Esophagus squamous epithelium (tissue), 5 donors: Measurements from ENCODE around the gene SLC39A10. TPM values are rescaled to one million over a fixed set of nuclear protein-coding genes. Genes with fewer than 3 reads are reported as not detected.

Experiments used
- DNase-seq: peaks from one replicate; lab custom pipeline; 2025; lab: John Stamatoyannopoulos, UW
- H3K27ac ChIP-seq, 4 donors: fragments of 200-600 bp; sonication (generic); one replicate each; pipeline ENCODE4 v1.5.1; 2016 to 2019; ENCODE audit warnings: mild to moderate bottlenecking in 1 of 4
- H3K27me3 ChIP-seq, 4 donors: fragments of 200-600 bp; sonication (generic); 1 replicate in 3 of 4; 2 replicates in 1 of 4; pipeline versions ENCODE4 v1.5.1 to v1.6.0; 2017 to 2021; ENCODE audit warnings: antibody characterized with exemption in 1 of 4
- H3K36me3 ChIP-seq, 3 donors: fragments of 200-600 bp; sonication (generic); one replicate each; pipeline ENCODE4 v1.5.1; 2016 to 2019
- H3K4me1 ChIP-seq, 3 donors: fragments of 200-600 bp; sonication (generic); one replicate each; pipeline ENCODE4 v1.5.1; 2017 to 2019
- H3K4me3 ChIP-seq, 4 donors: fragments of 200-600 bp; sonication (generic); 1 replicate in 3 of 4; 2 replicates in 1 of 4; pipeline ENCODE4 v1.5.1; 2016 to 2019; ENCODE audit warnings: mild to moderate bottlenecking in 2 of 4, moderate library complexity in 1 of 4
- H3K9me3 ChIP-seq, 3 donors: fragments of 200-600 bp; sonication (generic); one replicate each; pipeline ENCODE4 v1.5.1; 2016 to 2019
- CTCF ChIP-seq, 6 experiments: fragments of 450-650 bp in 4 of 6; fragments of 200-600 bp in 2 of 6; sonication (generic) in 2 of 6; IDR thresholded peaks; one replicate each; pipeline ENCODE4 v1.5.1; 2016 to 2019; ENCODE audit warnings: antibody characterized with exemption in 6 of 6, mild to moderate bottlenecking in 4 of 6, moderate library complexity in 4 of 6
- POLR2A ChIP-seq, 4 donors: fragments of 450-650 bp; IDR thresholded peaks; one replicate each; pipeline ENCODE4 v1.6.1; 2017; ENCODE audit warnings: antibody characterized with exemption in 4 of 4, mild to moderate bottlenecking in 4 of 4, moderate library complexity in 3 of 4
- WGBS, 2 donors: methylation state at CpG; one replicate each; pipeline ENCODE4 v1.1.5; 2018; 5-methylcytosine and 5-hydroxymethylcytosine counted together
- intact Hi-C: fragments of 100-400 bp; cut with DNase I; formaldehyde crosslinking; loops from one replicate; pipeline ENCODE4 v1.15.0; 2022
- total RNA-seq, 4 donors: library from RNA; depleted of rRNA; stranded (reverse); fragments of >200 nt; gene quantifications; one replicate each; pipeline ENCODE4 v1.1.0, GENCODE V29; 2016
- donor health status: DM: yes; HTN: yes; CAD: no.

The SLC39A10 gene
- total RNA-seq, 4 donors from 2014 or later, result 2.0 to 15.3 (median 9.3) TPM

- peaks cover 0 to 19% (median 0%) of the 10 kb centered on the region in 3 donors for H3K36me3 ChIP-seq
- DNase-seq, result no peak
- no peak overlapping the region for H3K4me3 ChIP-seq
- intact Hi-C loops, result no loop called here
- H3K9me3 ChIP-seq, result no peaks in the 10 kb centered on the region
- WGBS, 2 donors, result 91 to 96% methylated on average over 4 of the region's 4 CpGs
- peaks cover 0 to 9% (median 0%) of the 10 kb centered on the region in 3 donors for H3K4me1 ChIP-seq
- TF ChIP-seq POLR2A (IDR thresholded peaks at IDR 0.05) (no peak), CTCF (IDR thresholded peaks at IDR 0.05) (no peak)
- no peak overlapping the region for H3K27ac ChIP-seq
- no peaks in the 10 kb centered on the region for H3K27me3 ChIP-seq
Measured at GRCh38 chr2:195727106-195727505, 70.1 kb downstream of the SLC39A10 start.

- H3K4me1 ChIP-seq, result peaks cover 0 to 9% (median 0%) of the 10 kb centered on the region in 3 donors
- no peaks in the 10 kb centered on the region for H3K27me3 ChIP-seq
- DNase-seq, result no peak
- H3K9me3 ChIP-seq, result no peaks in the 10 kb centered on the region
- no peak overlapping the region for H3K27ac ChIP-seq
- WGBS, 2 donors, result 92 to 100% methylated on average over 3 of the region's 3 CpGs
- no peak overlapping the region for H3K4me3 ChIP-seq
- intact Hi-C loops, result no loop called here
- TF ChIP-seq POLR2A (IDR thresholded peaks at IDR 0.05), result no peak
- peaks cover 0 to 28% (median 0%) of the 10 kb centered on the region in 3 donors for H3K36me3 ChIP-seq
Measured at GRCh38 chr2:195730912-195731311, 73.9 kb downstream of the SLC39A10 start.

- Histone ChIP-seq H3K4me1 (peaks cover 0 to 9% (median 0%) of the 10 kb centered on the region in 3 donors), H3K36me3 (peaks cover 0 to 28% (median 0%) of the 10 kb centered on the region in 3 donors), H3K27ac (no peak overlapping the region), H3K27me3 (no peaks in the 10 kb centered on the region), H3K9me3 (no peaks in the 10 kb centered on the region), H3K4me3 (no peak overlapping the region)
- WGBS, 2 donors, result 71 to 88% methylated on average over 1 of the region's 1 CpG
- intact Hi-C loops, result no loop called here
- DNase-seq, result no peak
- TF ChIP-seq CTCF (IDR thresholded peaks at IDR 0.05), result no peak
- no peak for TF ChIP-seq POLR2A (IDR thresholded peaks at IDR 0.05)
Measured at GRCh38 chr2:195732574-195732973, 75.5 kb downstream of the SLC39A10 start.

GRCh38 chr2:195733831-195734230, 76.8 kb downstream of the SLC39A10 start:
- Histone ChIP-seq H3K9me3 (no peaks in the 10 kb centered on the region), H3K36me3 (peaks cover 0 to 28% (median 0%) of the 10 kb centered on the region in 3 donors), H3K27ac (no peak overlapping the region), H3K27me3 (no peaks in the 10 kb centered on the region), H3K4me1 (peaks cover 0 to 9% (median 0%) of the 10 kb centered on the region in 3 donors), H3K4me3 (no peak overlapping the region)
- intact Hi-C loops, result no loop called here
- TF ChIP-seq POLR2A (IDR thresholded peaks at IDR 0.05) (no peak), CTCF (IDR thresholded peaks at IDR 0.05) (no peak)
- no peak for DNase-seq

GRCh38 chr2:195734395-195734794, 77.4 kb downstream of the SLC39A10 start:
- Histone ChIP-seq H3K27me3 (no peaks in the 10 kb centered on the region), H3K27ac (no peak overlapping the region), H3K36me3 (peaks cover 0 to 27% (median 0%) of the 10 kb centered on the region in 3 donors), H3K4me3 (no peak overlapping the region), H3K4me1 (peaks cover 0 to 9% (median 0%) of the 10 kb centered on the region in 3 donors), H3K9me3 (no peaks in the 10 kb centered on the region)
- intact Hi-C loops, result no loop called here
- DNase-seq, result no peak
- TF ChIP-seq CTCF (IDR thresholded peaks at IDR 0.05) (no peak), POLR2A (IDR thresholded peaks at IDR 0.05) (no peak)
- WGBS, 2 donors, result 95 to 98% methylated on average over 5 to 6 of the region's 6 CpGs

- no peaks in the 10 kb centered on the region for H3K27me3 ChIP-seq
- 80 to 84% methylated on average over 2 of the region's 2 CpGs for WGBS, 2 donors
- H3K4me3 ChIP-seq, result no peak overlapping the region
- DNase-seq, result no peak
- no peak overlapping the region for H3K27ac ChIP-seq
- peaks cover 0 to 9% (median 0%) of the 10 kb centered on the region in 3 donors for H3K4me1 ChIP-seq
- intact Hi-C loops, result no loop called here
- no peaks in the 10 kb centered on the region for H3K9me3 ChIP-seq
- peaks cover 0 to 24% (median 0%) of the 10 kb centered on the region in 3 donors for H3K36me3 ChIP-seq
- TF ChIP-seq CTCF (IDR thresholded peaks at IDR 0.05) (no peak), POLR2A (IDR thresholded peaks at IDR 0.05) (no peak)
Measured at GRCh38 chr2:195734931-195735330, 77.9 kb downstream of the SLC39A10 start.
